HG02852 (cell line): ENCODE data around the gene EGLN3.
"Not testable (repeated sequence)": the region's sequence is repeated elsewhere in the genome, so short reads cannot be mapped to it uniquely, and the experiment has no call there.

Experiments used
- ATAC-seq: cut with Tn5 transposase; IDR thresholded peaks from one replicate; pipeline ENCODE4 v1.9.1; 2021; ENCODE audit warnings: mild to moderate bottlenecking, moderate library complexity; ENCODE audit not compliant: unreplicated experiment

EGLN3 gene

GRCh38 chr14:33938131-33938949, 12.5 kb downstream of the EGLN3 start:
- no peak for ATAC-seq

- no peak for ATAC-seq
Measured at GRCh38 chr14:33936391-33936790, 14.5 kb downstream of the EGLN3 start.

DNA sequence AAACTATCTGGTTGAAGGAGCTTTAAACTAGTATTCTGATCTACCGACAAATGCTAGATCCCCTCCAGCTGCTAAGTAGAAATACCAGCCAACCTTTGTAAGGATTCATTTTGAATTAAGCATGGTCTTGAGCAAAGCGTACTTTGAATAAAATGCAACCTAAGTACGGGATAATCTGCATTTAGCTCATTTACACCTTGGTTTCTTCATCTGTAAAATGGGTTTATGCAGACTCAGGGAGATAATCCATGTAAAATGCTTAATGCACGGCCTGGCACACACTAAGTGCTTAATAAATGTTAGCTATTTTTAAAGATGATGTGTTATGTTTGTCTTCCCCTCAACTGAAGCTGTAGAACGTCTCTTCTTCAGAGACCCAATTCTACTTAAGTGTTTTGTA, 15.9 kb downstream of the EGLN3 start:
- no peak for ATAC-seq

DNA sequence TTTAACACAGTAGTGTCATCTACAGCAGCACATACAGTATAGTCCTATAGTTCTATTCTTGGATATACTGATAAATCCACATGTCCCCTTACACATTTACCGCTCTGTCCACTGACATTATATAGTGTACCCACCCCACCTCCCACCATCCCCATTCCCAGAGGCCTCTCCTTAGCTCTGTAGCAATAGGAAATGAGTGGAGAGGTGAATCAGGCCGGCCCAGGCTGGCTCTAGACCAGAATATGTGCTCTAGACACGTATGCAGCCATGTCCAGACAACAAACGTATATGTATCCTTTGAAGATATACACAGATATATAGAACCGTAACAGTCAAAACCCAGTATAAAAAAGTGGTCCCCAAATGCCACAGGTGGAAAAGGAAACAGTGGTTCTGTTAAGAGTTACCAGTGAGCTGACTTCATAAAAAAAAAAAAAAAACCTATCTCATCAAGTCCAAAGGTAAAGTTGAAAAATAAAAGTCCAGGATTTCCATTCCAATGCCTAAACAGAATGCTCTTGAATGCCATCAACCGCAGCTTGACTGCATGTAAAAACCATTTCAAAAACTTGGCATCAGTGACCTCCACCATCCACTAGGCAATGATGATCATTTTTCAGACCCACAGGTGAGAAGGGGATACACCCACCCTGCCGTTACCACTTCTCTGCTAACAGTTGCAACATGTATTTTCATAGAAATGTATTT, 16.7 kb downstream of the EGLN3 start:
- ATAC-seq, result no peak

DNA sequence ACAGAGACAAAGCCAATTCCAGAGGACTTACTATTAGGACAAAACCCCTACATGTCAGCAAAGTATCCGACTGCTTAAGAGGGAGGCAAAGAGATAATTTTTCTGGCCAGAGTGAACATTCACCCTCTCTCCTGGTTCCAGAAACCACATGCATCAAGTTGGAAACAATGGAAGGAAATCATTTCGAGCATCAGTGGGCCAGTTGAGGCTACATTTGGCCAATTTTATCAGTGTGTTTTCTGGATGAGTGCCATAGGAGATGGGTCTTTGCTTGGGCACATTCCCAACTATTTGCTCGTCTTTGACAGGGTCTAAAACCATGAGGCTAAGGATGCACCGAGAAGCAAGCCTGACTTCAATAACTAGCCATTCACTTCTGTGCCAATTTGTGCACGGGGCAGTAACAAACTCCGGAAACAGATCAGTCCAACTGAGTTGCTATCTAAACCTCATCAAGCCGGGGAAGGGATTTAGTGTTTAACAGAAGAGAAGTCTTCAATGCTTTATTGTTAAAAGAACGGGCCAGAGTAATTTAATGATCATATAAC, 17.4 kb downstream of the EGLN3 start:
- no peak for ATAC-seq

GRCh38 chr14:33932576-33933345, 18.1 kb downstream of the EGLN3 start:
- no peak for ATAC-seq

DNA sequence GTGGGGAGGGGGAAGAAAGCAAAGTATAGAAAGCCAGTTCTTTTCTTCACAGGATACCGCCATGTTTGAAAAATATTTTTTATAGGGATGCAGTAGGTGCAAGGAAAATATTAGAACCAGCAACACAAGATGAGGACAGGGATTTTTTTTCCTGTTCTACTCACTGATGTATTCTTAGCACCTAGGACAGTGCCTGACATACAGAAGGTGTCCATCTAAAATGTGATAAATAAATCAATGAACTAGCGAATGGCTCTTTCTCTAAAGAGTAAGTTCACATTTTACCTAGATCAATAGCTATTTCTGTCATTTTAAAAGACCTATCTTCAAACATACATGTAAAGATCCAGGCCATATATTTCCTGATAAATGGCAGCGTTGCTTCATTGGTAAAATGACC, 18.8 kb downstream of the EGLN3 start:
- ATAC-seq, result no peak

GRCh38 chr14:33931461-33931860, 19.4 kb downstream of the EGLN3 start:
- ATAC-seq, result no peak

GRCh38 chr14:33930439-33930838, 20.4 kb downstream of the EGLN3 start:
- no peak for ATAC-seq

DNA sequence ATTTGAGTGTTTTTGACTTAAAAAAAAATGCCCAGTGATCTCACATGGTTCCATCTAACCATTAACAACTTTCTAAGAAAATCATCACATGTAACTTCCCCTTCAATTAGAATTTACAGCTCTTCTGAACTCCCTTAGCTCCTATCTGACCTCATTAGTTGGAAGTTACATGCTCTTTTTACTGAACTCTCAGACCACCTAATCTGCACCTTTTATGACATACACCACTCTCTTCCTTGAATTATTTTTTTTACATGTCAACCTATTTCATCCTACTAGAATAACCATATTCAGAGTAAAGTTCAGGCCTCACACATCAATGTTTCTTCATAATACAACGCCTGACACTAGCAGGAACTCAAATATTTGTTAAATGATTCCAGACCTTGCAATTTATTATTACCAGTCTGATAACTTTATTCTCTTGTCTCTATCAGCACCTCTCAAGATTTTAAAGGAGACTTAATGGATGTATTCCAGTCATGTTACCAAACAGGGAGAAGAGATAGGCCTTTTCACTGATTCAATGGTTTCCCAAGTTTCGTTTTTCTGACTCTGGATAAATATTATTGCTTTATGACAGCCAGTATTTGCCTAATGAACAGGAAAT, 21.0 kb downstream of the EGLN3 start:
- no peak for ATAC-seq

DNA sequence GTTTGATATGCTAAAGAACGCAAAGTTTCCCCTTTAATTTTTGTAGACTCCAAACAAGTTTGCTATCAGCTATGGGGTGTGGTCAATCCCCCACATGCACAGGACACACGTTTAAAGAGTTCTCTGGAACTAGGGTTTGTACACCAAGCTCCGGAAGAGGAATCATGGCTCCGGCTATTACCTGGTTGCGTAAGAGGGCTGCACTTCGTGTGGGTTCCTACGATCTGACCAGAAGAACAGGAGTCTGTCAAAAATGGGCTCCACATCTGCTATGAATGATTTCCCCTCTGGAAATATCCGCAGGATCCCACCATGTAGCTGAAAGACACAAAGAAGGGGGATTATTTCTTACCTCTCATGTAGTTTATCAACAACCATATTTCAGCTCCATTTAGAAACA, 22.0 kb downstream of the EGLN3 start:
- ATAC-seq, result no peak

- no peak for ATAC-seq
Measured at GRCh38 chr14:33927944-33928343, 22.9 kb downstream of the EGLN3 start.

- not testable (repeated sequence) for ATAC-seq
Measured at GRCh38 chr14:33926967-33927366, 23.9 kb downstream of the EGLN3 start.

DNA sequence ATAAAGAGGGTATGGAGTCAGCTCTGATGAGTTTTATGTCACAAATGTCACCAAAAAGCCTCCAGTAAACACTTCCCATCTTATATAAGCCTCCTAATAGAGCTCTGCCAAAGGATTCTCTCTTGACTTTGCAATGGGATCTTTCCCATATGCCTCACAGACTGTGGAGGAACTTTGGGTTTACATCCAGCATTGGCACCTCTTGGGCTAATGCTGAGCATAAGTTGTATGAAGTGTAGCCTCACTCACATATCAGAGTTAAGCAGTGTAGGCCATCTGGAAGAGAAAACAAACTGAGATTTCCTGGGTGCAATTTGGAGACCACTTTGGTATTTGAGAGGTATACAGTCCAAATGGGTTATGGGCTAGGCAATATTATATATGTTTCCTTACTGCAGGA, 24.9 kb downstream of the EGLN3 start:
- ATAC-seq, result no peak

GRCh38 chr14:33925235-33925634, 25.6 kb downstream of the EGLN3 start:
- no peak for ATAC-seq

GRCh38 chr14:33924566-33925100, 26.2 kb downstream of the EGLN3 start:
- ATAC-seq, result no peak

- no peak for ATAC-seq
Measured at GRCh38 chr14:33922125-33922524, 28.7 kb downstream of the EGLN3 start.

DNA sequence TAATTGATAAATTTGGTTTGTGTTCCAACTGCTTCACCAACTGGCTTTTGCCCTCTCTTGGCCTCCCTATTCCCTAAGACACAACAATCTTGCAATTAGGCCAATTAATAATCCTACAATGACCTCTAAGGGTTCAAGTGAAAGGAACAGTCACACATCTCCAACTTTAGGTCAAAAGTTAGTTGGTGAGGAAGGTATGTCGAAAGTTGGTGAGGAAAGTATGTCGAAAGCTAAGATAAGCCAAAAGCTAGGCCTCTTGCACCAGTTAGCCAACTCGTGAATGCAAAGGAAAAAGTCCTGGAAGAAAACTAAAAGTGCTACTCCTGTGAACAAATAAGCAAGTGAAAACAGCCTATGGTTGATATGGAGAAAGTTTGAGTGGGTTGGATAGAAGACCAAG, 32.6 kb downstream of the EGLN3 start:
- no peak for ATAC-seq

GRCh38 chr14:33917661-33918060, 33.2 kb downstream of the EGLN3 start:
- no peak for ATAC-seq

DNA sequence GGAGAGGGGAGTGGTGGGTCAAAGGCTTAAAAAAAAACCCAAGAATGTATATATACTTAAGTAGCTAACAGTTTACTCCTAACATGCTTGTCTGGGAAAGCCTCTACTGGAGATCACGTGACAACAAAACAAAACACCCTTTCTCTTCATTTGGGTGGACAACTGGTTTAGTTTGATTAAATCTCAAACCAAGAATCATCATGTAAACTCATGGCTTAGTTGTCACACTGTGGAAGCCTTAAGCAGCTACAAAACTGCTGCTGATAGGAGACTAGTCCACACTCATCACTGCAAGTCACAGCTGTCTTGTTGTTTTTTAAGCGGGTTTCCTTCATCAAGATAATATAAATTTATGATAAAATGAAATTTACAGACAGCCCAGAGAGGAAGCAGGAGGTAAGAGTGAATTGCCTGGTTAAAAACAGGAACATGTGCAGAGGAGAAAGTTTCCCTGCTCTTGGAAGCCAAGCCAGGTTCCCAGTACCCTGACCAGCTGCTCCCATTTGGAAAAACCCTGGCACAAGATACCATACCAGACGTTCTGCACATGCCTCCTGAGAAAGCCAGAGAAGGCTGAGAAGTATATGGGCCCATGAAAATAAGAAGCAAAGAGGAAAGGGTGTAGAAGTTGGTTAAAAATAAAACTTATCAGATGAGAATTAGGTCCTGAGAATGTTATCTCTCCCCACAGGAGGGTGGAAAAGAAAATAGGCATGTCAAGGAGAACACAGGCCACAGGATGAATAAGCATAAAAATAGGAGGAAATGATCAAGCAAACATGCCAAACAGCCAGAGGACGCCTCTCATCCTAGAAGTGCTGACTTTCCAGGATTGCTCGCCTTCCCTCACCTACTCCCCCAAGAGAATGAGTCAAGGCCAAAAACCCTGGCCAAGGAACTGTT, 34.0 kb downstream of the EGLN3 start:
- ATAC-seq, result no peak
